PC-9 (cell line): Measurements from ENCODE around the gene IL17C.

ENCODE experiments used
- CTCF ChIP-seq: fragments of 200-600 bp; sonication (generic); conservative IDR thresholded peaks from 2 replicates; pipeline ENCODE4 v1.6.1; 2017; ENCODE audit warnings: mixed run types, antibody characterized with exemption, mild to moderate bottlenecking, moderate library complexity
- EZH2 ChIP-seq: fragments of 200-600 bp; sonication (generic); IDR thresholded peaks from 2 replicates; pipeline ENCODE4 v1.8.0; 2017; ENCODE audit warnings: antibody characterized with exemption, low read depth

- TF ChIP-seq CTCF (peak; percentile 57), EZH2 (no peak)
These were observed 42.8 kb downstream of the IL17C start for GRCh38 chr16:88681084-88681680.
